ENCODE results near the gene STAG3. TPM values are rescaled to one million over a fixed set of nuclear protein-coding genes. Genes with fewer than 3 reads are reported as not detected.
"Not testable (repeated sequence)": the region's sequence is repeated elsewhere in the genome, so short reads cannot be mapped to it uniquely, and the experiment has no call there.

STAG3 gene
- total RNA-seq, 2 donors from 2014 or later = 0.52 to 1.2 TPM

GRCh38 chr7:100224891-100225290 is 47.2 kb downstream of the STAG3 start:
- DNase-seq (ENCODE audit: low spot score) = not testable (repeated sequence)
- intact Hi-C loops (cut with DNase I) = loop anchor here in 1 of 2 donors (5.0 kb wide), 1 partner anchor 93 kb away; no protein-coding TSS in a partner anchor

GRCh38 chr7:100234660-100235317 is 57.1 kb downstream of the STAG3 start:
- DNase-seq (ENCODE audit: low spot score); intact Hi-C loops (cut with DNase I): not testable (repeated sequence)

GRCh38 chr7:100239975-100240374 is 62.3 kb downstream of the STAG3 start:
- intact Hi-C loops (cut with DNase I); DNase-seq (ENCODE audit: low spot score): not testable (repeated sequence)

- intact Hi-C loops (cut with DNase I); DNase-seq (ENCODE audit: low spot score): not testable (repeated sequence)
Measured at GRCh38 chr7:100243385-100243784, 65.7 kb downstream of the STAG3 start.

- DNase-seq (ENCODE audit: low spot score); intact Hi-C loops (cut with DNase I): not testable (repeated sequence)
Measured at GRCh38 chr7:100244988-100245605, 67.4 kb downstream of the STAG3 start.

- DNase-seq (ENCODE audit: low spot score); intact Hi-C loops (cut with DNase I): not testable (repeated sequence)
Measured at GRCh38 chr7:100246121-100246864, 68.6 kb downstream of the STAG3 start.

GRCh38 chr7:100246865-100247137 is 69.1 kb downstream of the STAG3 start:
- intact Hi-C loops (cut with DNase I); DNase-seq (ENCODE audit: low spot score): not testable (repeated sequence)

GRCh38 chr7:100247152-100247757 is 69.5 kb downstream of the STAG3 start:
- no peak for DNase-seq (ENCODE audit: low spot score)
- intact Hi-C loops (cut with DNase I) = no loop called here

GRCh38 chr7:100248483-100248882 is 70.8 kb downstream of the STAG3 start:
- intact Hi-C loops (cut with DNase I) = no loop called here
- DNase-seq (ENCODE audit: low spot score) = no peak

- no peak for DNase-seq (ENCODE audit: low spot score)
- intact Hi-C loops (cut with DNase I) = no loop called here
Measured at GRCh38 chr7:100257017-100257416, 79.3 kb downstream of the STAG3 start.

- DNase-seq (ENCODE audit: low spot score); intact Hi-C loops (cut with DNase I): not testable (repeated sequence)
Measured at GRCh38 chr7:100259984-100260383, 82.3 kb downstream of the STAG3 start.

GRCh38 chr7:100262896-100263295 is 85.2 kb downstream of the STAG3 start:
- intact Hi-C loops (cut with DNase I); DNase-seq (ENCODE audit: low spot score): not testable (repeated sequence)

Small RNA genes lying within 50 kb of the gene (microRNA-seq; reads per million reads assigned to microRNA genes)
- gene MIR4658 (ENCODE audit: borderline microRNAs expressed in 2 of 2) = 0 reads per million in 2 donors

Other genes with a start within 250 kb of the STAG3 start
- not detected for gene GJC3, start 248.3 kb upstream of the STAG3 start, total RNA-seq
- 1 to 10 TPM in 1 of 2 donors, under 1 TPM in 1; 0.33 to 1.2 TPM for gene AZGP1, start 201.9 kb upstream of the STAG3 start, total RNA-seq
- 10 to 100 TPM; 47.4 to 53.1 TPM for gene ZKSCAN1, start 162.3 kb upstream of the STAG3 start, total RNA-seq
- gene ZSCAN21, start 128.1 kb upstream of the STAG3 start, total RNA-seq = 10 to 100 TPM in 1 of 2 donors, 1 to 10 TPM in 1; 9.2 to 10.7 TPM
- 10 to 100 TPM; 17.0 to 18.0 TPM for gene ZNF3, start 96.2 kb upstream of the STAG3 start, total RNA-seq
- 10 to 100 TPM; 78.4 to 80.0 TPM for gene COPS6, start 88.9 kb upstream of the STAG3 start, total RNA-seq
- 10 to 100 TPM; 21.6 to 21.7 TPM for gene MCM7, start 76.5 kb upstream of the STAG3 start, total RNA-seq
- gene AP4M1, start 76.3 kb upstream of the STAG3 start, total RNA-seq = 10 to 100 TPM; 11.6 to 15.5 TPM
- 10 to 100 TPM; 34.3 to 35.4 TPM for gene TAF6, start 58.6 kb upstream of the STAG3 start, total RNA-seq
- gene CNPY4, start 58.3 kb upstream of the STAG3 start, total RNA-seq = 10 to 100 TPM in 1 of 2 donors, 1 to 10 TPM in 1; 9.6 to 18.3 TPM
- gene MBLAC1, start 51.0 kb upstream of the STAG3 start, total RNA-seq = 1 to 10 TPM; 1.6 to 1.7 TPM
- gene LAMTOR4, start 29.0 kb upstream of the STAG3 start, total RNA-seq = 10 to 100 TPM; 72.6 to 91.6 TPM
- gene TRAPPC14, start 19.2 kb upstream of the STAG3 start, total RNA-seq = 10 to 100 TPM; 11.2 to 13.3 TPM
- 10 to 100 TPM in 1 of 2 donors, 1 to 10 TPM in 1; 6.2 to 11.2 TPM for gene GAL3ST4, start 9.3 kb upstream of the STAG3 start, total RNA-seq
- 1 to 10 TPM in 1 of 2 donors, under 1 TPM in 1; 0.81 to 1.2 TPM for gene GPC2, start 537 bp upstream of the STAG3 start, total RNA-seq
- under 1 TPM; 0.42 to 0.67 TPM for gene PVRIG, start 42.0 kb downstream of the STAG3 start, total RNA-seq
- not detected for gene SPDYE3, start 129.8 kb downstream of the STAG3 start, total RNA-seq
- 10 to 100 TPM; 17.7 to 32.5 TPM for gene PILRB, start 180.2 kb downstream of the STAG3 start, total RNA-seq
- gene PILRA, start 195.6 kb downstream of the STAG3 start, total RNA-seq = 10 to 100 TPM in 1 of 2 donors, 1 to 10 TPM in 1; 5.9 to 15.3 TPM